ENCODE data around the gene MYO7A. TPM values are rescaled to one million over a fixed set of nuclear protein-coding genes. Genes with fewer than 3 reads are reported as not detected.
A peak's percentile ranks its signal among the peaks of the same experiment; 100 is the strongest.

The MYO7A gene
- total and polyA plus RNA-seq, 3 experiments from 2014 or later = 0.06 to 0.31 (median 0.20) TPM

DNA sequence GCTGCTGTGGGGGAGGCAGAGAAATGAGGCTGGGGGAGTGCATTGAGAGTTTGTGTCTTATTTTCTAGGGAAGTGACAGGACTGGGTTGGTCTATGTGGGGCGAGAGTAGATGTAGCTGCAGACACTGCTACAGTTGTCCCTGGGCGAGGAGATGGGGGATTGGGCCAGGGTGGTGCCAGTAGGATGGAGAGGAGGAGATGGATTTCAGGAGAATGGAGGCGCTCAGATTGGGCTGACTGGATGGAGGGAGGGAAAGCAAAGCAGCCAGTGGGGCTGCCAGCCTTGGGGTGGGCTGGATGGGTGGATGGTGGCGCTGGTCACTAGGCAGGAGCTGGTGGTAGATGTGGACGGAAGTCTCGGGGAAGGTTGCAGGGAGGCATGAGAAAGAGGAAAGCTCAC is 16.1 kb upstream of the MYO7A start:
- H3K27me3 ChIP-seq (ENCODE audit: insufficient read depth, low read length, poor library complexity, severe bottlenecking) = no peaks in the 10 kb centered on the region
- ChIA-PET CTCF (interaction anchor here (1.0 to 1.5 kb wide), 3 partner anchors 10 to 91 kb away, joined by 3 to 4 read pairs (median 3); no protein-coding TSS in a partner anchor), POLR2A (no interaction called here)
- DNase-seq = no peak
- no peaks in the 10 kb centered on the region for H3K27me3 Mint-ChIP-seq
- H3K4me3 ChIP-seq (ENCODE audit: low read length) = no peak overlapping the region
- H3K4me3 Mint-ChIP-seq = no peak overlapping the region
- H3K4me1 ChIP-seq (ENCODE audit: insufficient read depth, low read length) = no peaks in the 10 kb centered on the region
- H3K9me3 Mint-ChIP-seq = no peaks in the 10 kb centered on the region
- peak overlapping the region in 1 of 8 donors; percentile 12 for H3K27ac Mint-ChIP-seq
- H3K36me3 ChIP-seq (ENCODE audit: insufficient read depth, low read length) = no peaks in the 10 kb centered on the region
- no peaks in the 10 kb centered on the region for H3K36me3 Mint-ChIP-seq
- no peaks in the 10 kb centered on the region for H3K9me3 ChIP-seq (ENCODE audit: low read length)
- H3K4me1 Mint-ChIP-seq = no peaks in the 10 kb centered on the region
- H3K27ac ChIP-seq (ENCODE audit: low read depth, low read length) = no peak overlapping the region

DNA sequence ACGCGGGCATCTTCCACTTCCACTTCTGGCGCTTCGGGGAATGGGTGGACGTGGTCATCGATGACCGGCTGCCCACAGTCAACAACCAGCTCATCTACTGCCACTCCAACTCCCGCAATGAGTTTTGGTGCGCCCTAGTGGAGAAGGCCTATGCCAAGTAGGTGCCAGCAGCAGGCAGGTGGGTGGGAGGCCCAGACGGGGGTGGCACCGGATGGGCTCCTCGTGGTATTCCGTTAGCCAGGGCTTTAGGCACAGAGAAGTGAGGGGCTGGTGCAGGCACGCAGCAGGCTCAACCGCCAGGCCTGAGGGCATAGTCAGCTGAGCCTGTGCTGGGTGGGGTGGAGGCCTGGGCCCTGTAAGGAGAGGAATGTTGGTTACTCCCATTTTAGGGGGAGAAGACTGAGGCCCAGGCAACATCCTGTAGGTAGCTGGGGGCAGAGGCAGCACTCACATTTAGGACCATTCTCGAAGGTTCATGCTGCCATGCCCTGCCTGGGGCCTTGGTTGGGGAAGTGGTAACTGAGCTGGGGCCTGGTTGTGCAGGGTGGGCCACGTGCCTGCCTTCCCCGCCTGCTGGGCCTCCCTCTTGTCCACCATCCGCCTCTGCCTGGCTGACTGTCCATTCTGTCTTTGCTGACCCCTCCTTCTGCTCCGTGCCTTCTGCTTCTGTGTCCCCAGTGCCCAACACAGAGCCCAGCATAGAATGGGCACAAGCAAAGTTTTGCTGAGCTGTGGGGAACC is 15.2 kb upstream of the MYO7A start:
- Mint-ChIP-seq H3K4me3 (no peak overlapping the region), H3K27me3 (no peaks in the 10 kb centered on the region), H3K4me1 (no peaks in the 10 kb centered on the region), H3K36me3 (peaks cover 0 to under 1% (median 0%) of the 10 kb centered on the region in 3 donors), H3K9me3 (no peaks in the 10 kb centered on the region), H3K27ac (no peak overlapping the region)
- H3K27ac ChIP-seq (ENCODE audit: low read depth, low read length) = no peak overlapping the region
- DNase-seq = no peak
- ChIA-PET CTCF (interaction anchor here (1.0 to 1.9 kb wide), 5 partner anchors 8 to 92 kb away, joined by 3 to 7 read pairs (median 4); partner anchors contain the start of gene MYO7A), POLR2A (no interaction called here)
- H3K4me3 ChIP-seq (ENCODE audit: low read length) = no peak overlapping the region
- H3K27me3 ChIP-seq (ENCODE audit: insufficient read depth, low read length, poor library complexity, severe bottlenecking) = no peaks in the 10 kb centered on the region
- no peaks in the 10 kb centered on the region for H3K36me3 ChIP-seq (ENCODE audit: insufficient read depth, low read length)
- H3K9me3 ChIP-seq (ENCODE audit: low read length) = no peaks in the 10 kb centered on the region
- no peaks in the 10 kb centered on the region for H3K4me1 ChIP-seq (ENCODE audit: insufficient read depth, low read length)

DNA sequence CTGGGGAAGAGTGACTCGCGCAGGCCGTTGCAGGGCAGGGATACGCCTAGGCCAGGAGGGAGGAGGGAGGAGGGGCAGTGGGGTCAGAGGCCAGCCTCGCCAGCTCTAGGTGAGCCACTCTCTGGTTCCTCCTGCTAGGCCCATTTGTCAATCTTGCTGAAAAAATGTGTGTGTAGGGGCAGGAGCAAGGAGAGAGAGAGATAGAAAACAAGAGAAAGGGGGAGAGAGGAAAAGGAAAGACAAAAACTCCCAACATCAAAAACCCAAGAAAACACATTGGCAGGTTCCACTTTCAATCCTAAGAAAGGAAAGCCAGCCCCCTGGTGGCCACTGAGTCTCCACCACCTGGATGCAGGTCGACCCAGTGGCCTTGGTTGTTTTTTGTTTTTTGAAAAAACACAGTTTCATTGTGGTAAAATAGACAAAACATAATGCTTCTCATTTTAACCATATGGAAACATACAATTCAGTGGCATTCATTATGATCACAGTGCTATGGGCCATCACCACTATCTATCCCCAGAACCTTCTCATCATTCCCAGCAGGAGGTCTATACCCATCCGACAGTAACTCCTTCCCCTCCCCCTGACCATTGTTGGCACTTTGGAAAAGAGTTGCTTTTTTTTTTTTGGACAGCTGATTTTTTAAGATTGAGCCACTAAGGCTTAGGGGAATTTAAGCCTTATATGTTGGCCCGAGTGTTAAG is 14.5 kb upstream of the MYO7A start:
- no peaks in the 10 kb centered on the region for H3K27me3 ChIP-seq (ENCODE audit: insufficient read depth, low read length, poor library complexity, severe bottlenecking)
- no peaks in the 10 kb centered on the region for H3K9me3 Mint-ChIP-seq
- H3K4me3 Mint-ChIP-seq = no peak overlapping the region
- peaks cover 0 to 1% (median 0%) of the 10 kb centered on the region in 3 donors for H3K36me3 Mint-ChIP-seq
- no peaks in the 10 kb centered on the region for H3K9me3 ChIP-seq (ENCODE audit: low read length)
- DNase-seq = no peak
- H3K4me1 Mint-ChIP-seq = no peaks in the 10 kb centered on the region
- H3K27ac Mint-ChIP-seq = no peak overlapping the region
- CTCF ChIA-PET = interaction anchor here (0.7 to 1.9 kb wide), 6 partner anchors 9 to 93 kb away, joined by 3 to 7 read pairs (median 4); partner anchors contain the start of gene MYO7A
- POLR2A ChIA-PET = no interaction called here
- H3K36me3 ChIP-seq (ENCODE audit: insufficient read depth, low read length) = no peaks in the 10 kb centered on the region
- H3K27ac ChIP-seq (ENCODE audit: low read depth, low read length) = no peak overlapping the region
- H3K27me3 Mint-ChIP-seq = no peaks in the 10 kb centered on the region
- no peak overlapping the region for H3K4me3 ChIP-seq (ENCODE audit: low read length)
- H3K4me1 ChIP-seq (ENCODE audit: insufficient read depth, low read length) = no peaks in the 10 kb centered on the region

DNA sequence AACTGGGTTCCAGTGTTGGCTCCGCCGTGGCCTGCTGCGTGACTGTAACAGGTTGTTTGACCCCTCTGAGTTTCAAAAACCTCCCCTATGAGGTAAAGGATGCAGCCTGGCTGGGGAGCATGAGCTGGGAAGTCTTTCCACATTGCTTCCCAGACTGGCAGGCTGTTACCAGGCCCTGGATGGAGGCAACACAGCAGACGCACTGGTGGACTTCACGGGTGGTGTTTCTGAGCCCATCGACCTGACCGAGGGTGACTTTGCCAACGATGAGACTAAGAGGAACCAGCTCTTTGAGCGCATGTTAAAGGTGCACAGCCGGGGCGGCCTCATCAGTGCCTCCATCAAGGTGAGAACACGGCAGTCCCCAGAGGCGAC is 14.0 kb upstream of the MYO7A start:
- H3K27ac ChIP-seq (ENCODE audit: low read depth, low read length) = no peak overlapping the region
- H3K27me3 Mint-ChIP-seq = no peaks in the 10 kb centered on the region
- H3K4me3 Mint-ChIP-seq = no peak overlapping the region
- ChIA-PET CTCF (interaction anchor here (0.7 to 1.9 kb wide), 3 partner anchors 13 to 66 kb away, joined by 3 to 7 read pairs (median 6); partner anchors contain the start of gene MYO7A), POLR2A (no interaction called here)
- DNase-seq = no peak
- no peak overlapping the region for H3K4me3 ChIP-seq (ENCODE audit: low read length)
- H3K27me3 ChIP-seq (ENCODE audit: insufficient read depth, low read length, poor library complexity, severe bottlenecking) = no peaks in the 10 kb centered on the region
- peaks cover 0 to 4% (median 0%) of the 10 kb centered on the region in 3 donors for H3K36me3 Mint-ChIP-seq
- no peaks in the 10 kb centered on the region for H3K4me1 ChIP-seq (ENCODE audit: insufficient read depth, low read length)
- no peak overlapping the region for H3K27ac Mint-ChIP-seq
- no peaks in the 10 kb centered on the region for H3K4me1 Mint-ChIP-seq
- H3K36me3 ChIP-seq (ENCODE audit: insufficient read depth, low read length) = no peaks in the 10 kb centered on the region
- H3K9me3 ChIP-seq (ENCODE audit: low read length) = no peaks in the 10 kb centered on the region
- no peaks in the 10 kb centered on the region for H3K9me3 Mint-ChIP-seq

DNA sequence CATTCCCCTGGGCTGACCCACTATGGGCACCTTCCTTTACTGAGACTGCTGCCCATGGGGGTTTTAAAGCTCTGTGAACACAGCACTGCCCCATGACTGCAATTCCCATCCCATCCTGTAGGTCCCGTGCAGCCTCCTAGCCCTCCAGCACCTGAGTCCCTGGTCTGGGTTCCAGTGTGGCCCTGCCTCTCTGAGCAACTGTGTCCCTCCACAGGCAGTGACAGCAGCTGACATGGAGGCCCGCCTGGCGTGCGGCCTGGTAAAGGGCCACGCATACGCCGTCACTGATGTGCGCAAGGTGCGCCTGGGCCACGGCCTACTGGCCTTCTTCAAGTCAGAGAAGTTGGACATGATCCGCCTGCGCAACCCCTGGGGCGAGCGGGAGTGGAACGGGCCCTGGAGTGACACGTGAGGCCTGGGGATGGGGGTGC is 12.8 kb upstream of the MYO7A start:
- H3K27ac ChIP-seq (ENCODE audit: low read depth, low read length) = no peak overlapping the region
- ChIA-PET CTCF (interaction anchor here (1.1 kb wide), 1 partner anchor 11 kb away, joined by 3 read pairs; no protein-coding TSS in a partner anchor), POLR2A (no interaction called here)
- H3K9me3 Mint-ChIP-seq = no peaks in the 10 kb centered on the region
- H3K36me3 Mint-ChIP-seq = peaks cover 0 to 5% (median 0%) of the 10 kb centered on the region in 3 donors
- no peak for DNase-seq
- no peaks in the 10 kb centered on the region for H3K9me3 ChIP-seq (ENCODE audit: low read length)
- H3K4me1 Mint-ChIP-seq = no peaks in the 10 kb centered on the region
- no peak overlapping the region for H3K4me3 Mint-ChIP-seq
- H3K36me3 ChIP-seq (ENCODE audit: insufficient read depth, low read length) = no peaks in the 10 kb centered on the region
- H3K27ac Mint-ChIP-seq = no peak overlapping the region
- no peak overlapping the region for H3K4me3 ChIP-seq (ENCODE audit: low read length)
- H3K4me1 ChIP-seq (ENCODE audit: insufficient read depth, low read length) = no peaks in the 10 kb centered on the region
- no peaks in the 10 kb centered on the region for H3K27me3 ChIP-seq (ENCODE audit: insufficient read depth, low read length, poor library complexity, severe bottlenecking)
- no peaks in the 10 kb centered on the region for H3K27me3 Mint-ChIP-seq

DNA sequence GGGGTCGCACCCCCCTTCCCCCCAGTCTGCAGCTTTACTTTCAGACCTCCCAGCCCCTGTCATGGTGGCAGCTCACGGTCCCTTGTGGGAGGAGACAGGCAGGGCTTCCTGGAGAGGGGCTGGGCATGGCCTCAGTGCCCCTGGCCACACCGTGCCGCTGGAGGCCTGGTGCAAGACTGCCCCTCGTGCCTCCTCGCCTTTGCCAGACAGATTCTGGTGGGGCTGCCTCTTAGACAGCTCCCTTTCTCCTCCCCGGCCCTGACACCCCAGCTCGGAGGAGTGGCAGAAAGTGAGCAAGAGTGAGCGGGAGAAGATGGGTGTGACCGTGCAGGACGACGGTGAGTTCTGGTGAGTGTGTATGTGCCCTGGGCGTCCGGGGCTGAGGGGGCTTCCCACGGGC is 12.1 kb upstream of the MYO7A start:
- H3K27me3 ChIP-seq (ENCODE audit: insufficient read depth, low read length, poor library complexity, severe bottlenecking) = no peaks in the 10 kb centered on the region
- H3K36me3 ChIP-seq (ENCODE audit: insufficient read depth, low read length) = no peaks in the 10 kb centered on the region
- H3K27me3 Mint-ChIP-seq = no peaks in the 10 kb centered on the region
- H3K9me3 ChIP-seq (ENCODE audit: low read length) = no peaks in the 10 kb centered on the region
- H3K9me3 Mint-ChIP-seq = no peaks in the 10 kb centered on the region
- no peak for DNase-seq
- POLR2A ChIA-PET = interaction anchor here (1.1 kb wide), 1 partner anchor 32 kb away, joined by 4 read pairs; no protein-coding TSS in a partner anchor
- H3K4me3 Mint-ChIP-seq = no peak overlapping the region
- peaks cover 0 to under 1% (median 0%) of the 10 kb centered on the region in 3 donors for H3K4me1 Mint-ChIP-seq
- no peaks in the 10 kb centered on the region for H3K4me1 ChIP-seq (ENCODE audit: insufficient read depth, low read length)
- no peak overlapping the region for H3K4me3 ChIP-seq (ENCODE audit: low read length)
- CTCF ChIA-PET = interaction anchor here (0.8 kb wide), 2 partner anchors 11 to 69 kb away, joined by 3 read pairs; no protein-coding TSS in a partner anchor
- H3K27ac Mint-ChIP-seq = no peak overlapping the region
- peaks cover 0 to 6% (median 0%) of the 10 kb centered on the region in 3 donors for H3K36me3 Mint-ChIP-seq
- H3K27ac ChIP-seq (ENCODE audit: low read depth, low read length) = no peak overlapping the region

DNA sequence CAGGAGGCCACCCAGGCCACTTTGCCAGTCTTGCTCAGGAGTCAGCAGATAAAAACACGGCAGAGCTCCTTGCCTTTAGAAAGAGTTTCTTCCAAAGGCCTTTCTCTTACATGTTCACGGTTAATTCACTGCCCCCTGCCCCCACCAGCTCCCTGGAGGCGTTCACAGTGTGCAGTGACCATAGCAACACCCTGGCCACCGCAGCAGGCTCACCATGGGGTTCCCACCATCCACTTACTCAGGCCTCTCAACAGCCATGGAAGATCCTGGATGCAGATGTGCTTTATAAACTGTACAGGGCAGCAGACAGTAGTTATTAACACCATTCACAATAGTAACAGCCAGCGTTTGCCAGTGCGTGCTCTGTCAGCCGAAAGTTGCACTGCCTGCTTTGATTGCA is 10.6 kb upstream of the MYO7A start:
- H3K4me3 ChIP-seq (ENCODE audit: low read length) = no peak overlapping the region
- H3K27ac ChIP-seq (ENCODE audit: low read depth, low read length) = no peak overlapping the region
- no peaks in the 10 kb centered on the region for H3K9me3 ChIP-seq (ENCODE audit: low read length)
- no peaks in the 10 kb centered on the region for H3K36me3 ChIP-seq (ENCODE audit: insufficient read depth, low read length)
- no peak for DNase-seq
- H3K4me1 Mint-ChIP-seq = peaks cover 0 to 3% (median 0%) of the 10 kb centered on the region in 3 donors
- no peak overlapping the region for H3K4me3 Mint-ChIP-seq
- H3K4me1 ChIP-seq (ENCODE audit: insufficient read depth, low read length) = no peaks in the 10 kb centered on the region
- no peaks in the 10 kb centered on the region for H3K27me3 Mint-ChIP-seq
- no peaks in the 10 kb centered on the region for H3K27me3 ChIP-seq (ENCODE audit: insufficient read depth, low read length, poor library complexity, severe bottlenecking)
- POLR2A ChIA-PET = no interaction called here
- H3K36me3 Mint-ChIP-seq = peaks cover 0 to 7% (median 0%) of the 10 kb centered on the region in 3 donors
- CTCF ChIA-PET = interaction anchor here (1.9 kb wide), 1 partner anchor 10 kb away, joined by 8 read pairs; the partner anchor contains the start of gene MYO7A
- no peak overlapping the region for H3K27ac Mint-ChIP-seq
- H3K9me3 Mint-ChIP-seq = no peaks in the 10 kb centered on the region

DNA sequence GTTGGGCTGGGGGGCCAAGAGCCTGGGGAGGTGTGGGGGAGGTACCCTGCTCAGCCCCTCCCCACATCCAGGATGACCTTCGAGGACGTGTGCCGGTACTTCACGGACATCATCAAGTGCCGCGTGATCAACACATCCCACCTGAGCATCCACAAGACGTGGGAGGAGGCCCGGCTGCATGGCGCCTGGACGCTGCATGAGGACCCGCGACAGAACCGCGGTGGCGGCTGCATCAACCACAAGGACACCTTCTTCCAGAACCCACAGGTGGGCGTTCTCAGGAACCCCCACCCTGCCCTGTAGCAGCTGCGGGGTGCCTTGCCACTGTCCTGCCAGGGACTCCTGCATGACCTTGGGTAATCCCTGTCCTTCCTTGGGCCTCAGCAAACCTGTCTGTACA is 10.0 kb upstream of the MYO7A start:
- Histone ChIP-seq H3K4me1 (ENCODE audit: insufficient read depth, low read length) (no peaks in the 10 kb centered on the region), H3K36me3 (ENCODE audit: insufficient read depth, low read length) (no peaks in the 10 kb centered on the region), H3K27ac (ENCODE audit: low read depth, low read length) (no peak overlapping the region), H3K4me3 (ENCODE audit: low read length) (no peak overlapping the region), H3K9me3 (ENCODE audit: low read length) (no peaks in the 10 kb centered on the region), H3K27me3 (ENCODE audit: insufficient read depth, low read length, poor library complexity, severe bottlenecking) (no peaks in the 10 kb centered on the region)
- H3K36me3 Mint-ChIP-seq = peaks cover 0 to 7% (median 0%) of the 10 kb centered on the region in 3 donors
- DNase-seq = no peak
- no peak overlapping the region for H3K27ac Mint-ChIP-seq
- POLR2A ChIA-PET = no interaction called here
- H3K4me1 Mint-ChIP-seq = peaks cover 0 to 3% (median 0%) of the 10 kb centered on the region in 3 donors
- no peaks in the 10 kb centered on the region for H3K9me3 Mint-ChIP-seq
- H3K4me3 Mint-ChIP-seq = no peak overlapping the region
- no peaks in the 10 kb centered on the region for H3K27me3 Mint-ChIP-seq
- CTCF ChIA-PET = interaction anchor here (1.9 kb wide), 1 partner anchor 10 kb away, joined by 8 read pairs; the partner anchor contains the start of gene MYO7A

All from CD8-positive, alpha-beta memory T cell (primary cell).